Fibroblast of upper back skin (primary cell): ENCODE data around the gene SYNPO2.
"Not testable (repeated sequence)": the region's sequence is repeated elsewhere in the genome, so short reads cannot be mapped to it uniquely, and the experiment has no call there.

Experiments
- DNase-seq: peaks from one replicate; pipeline ENCODE4 v3.0.0-alpha.2; 2013

Gene SYNPO2

DNA sequence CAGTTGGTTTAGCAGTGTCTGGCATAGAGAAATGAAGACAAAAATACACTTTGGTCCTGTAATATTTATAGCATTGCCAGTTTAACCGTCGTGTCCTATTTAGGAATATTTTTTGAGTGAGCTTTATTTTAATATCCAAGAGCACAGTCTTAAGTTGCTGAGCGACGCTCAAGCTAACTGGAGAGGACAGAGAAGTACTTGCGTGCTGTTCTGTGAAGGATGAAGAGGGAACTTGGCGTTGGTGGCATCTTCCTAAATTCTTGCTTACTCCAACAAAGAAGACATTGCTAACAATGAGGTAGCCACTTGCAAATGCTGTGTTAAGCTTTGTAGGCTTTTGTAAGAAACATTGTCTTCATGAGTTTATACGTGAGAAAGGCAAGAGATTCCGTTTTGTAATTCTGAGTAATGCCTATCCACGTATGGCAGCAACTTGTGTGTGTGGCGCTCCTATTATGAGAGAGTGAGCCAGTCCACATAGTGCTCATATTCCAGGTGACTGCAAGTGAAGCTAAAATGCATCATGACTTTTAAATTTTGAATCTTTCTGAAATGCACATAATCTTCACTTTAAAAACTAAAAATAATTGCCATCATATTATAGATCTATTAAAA lies 50.6 kb downstream of the SYNPO2 start:
- no peak for DNase-seq

DNA sequence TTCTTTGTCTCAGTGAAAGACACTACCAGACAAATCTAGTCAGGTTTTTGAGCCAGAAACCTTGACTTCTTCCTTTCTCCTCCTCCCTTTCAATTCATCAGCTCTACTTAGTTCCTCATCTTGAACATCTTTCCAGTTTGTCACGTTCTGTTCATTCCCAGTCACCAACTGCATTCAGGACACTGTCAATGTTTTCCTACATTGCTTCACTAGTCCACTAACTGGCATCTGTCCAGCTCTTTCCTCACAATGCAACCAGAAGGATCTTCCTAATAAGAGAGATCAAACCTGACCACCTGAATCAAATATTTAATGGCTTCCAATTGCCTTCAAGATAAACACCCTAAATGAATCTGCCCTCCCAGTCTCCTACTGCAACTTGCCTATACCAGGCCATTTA lies 52.5 kb downstream of the SYNPO2 start:
- DNase-seq, result peak; percentile 27

DNA sequence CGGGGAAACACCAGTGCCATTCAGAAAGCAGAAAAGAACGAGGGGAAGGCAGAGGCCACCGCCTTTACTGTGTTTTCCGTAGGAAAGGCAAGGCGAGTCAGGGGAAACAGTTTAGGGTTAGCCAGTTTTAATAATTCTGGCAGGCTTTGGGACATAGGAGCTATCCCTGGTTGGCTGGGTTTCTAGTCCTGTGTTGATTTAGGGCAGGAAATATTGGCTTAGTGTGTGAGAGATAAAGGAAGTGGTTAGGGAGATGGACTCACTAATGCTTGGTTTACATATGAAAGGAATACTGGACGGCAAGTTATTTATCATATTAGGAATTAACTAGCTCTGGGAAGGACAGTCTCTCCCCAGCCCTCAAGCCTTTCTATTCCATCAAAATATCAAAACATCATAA lies 53.1 kb downstream of the SYNPO2 start:
- DNase-seq, result peak; percentile 51

DNA sequence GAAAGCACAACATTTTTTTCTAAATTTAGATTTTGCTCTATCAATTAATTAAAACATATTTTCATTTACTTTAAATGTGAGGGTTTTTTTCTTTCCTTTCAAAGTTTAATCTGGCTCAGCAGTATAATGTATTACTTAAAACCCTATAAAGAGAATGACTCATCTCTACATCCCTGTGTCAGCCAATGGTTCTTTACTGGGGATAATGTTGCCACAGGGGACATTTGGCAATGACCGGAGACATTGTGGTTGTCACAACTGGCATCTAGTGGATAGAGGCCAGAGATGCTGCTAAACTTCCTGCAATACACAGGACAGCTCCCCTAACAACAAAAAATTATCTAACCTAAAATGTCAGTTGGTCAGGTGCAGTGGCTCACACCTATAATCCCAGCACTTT lies 53.8 kb downstream of the SYNPO2 start:
- peak; percentile 24 for DNase-seq

DNA sequence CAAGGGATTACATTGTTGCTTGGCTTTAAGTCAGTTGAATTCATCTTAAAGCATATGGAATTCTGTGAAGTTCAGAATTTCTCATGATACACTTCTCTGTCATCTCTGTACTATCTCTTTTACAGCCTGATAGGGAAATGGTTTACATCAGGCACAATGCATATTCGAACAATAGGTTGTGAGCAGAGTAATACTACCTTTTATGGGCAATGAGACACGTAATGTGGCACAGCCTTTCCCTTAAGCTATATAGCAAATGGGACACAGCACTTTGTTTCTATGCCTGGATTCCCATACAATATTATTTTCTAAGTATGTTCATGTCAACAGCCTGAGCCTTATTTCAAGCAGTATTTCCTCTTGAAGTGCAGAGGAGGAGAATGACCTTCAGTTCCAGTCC lies 58.4 kb downstream of the SYNPO2 start:
- DNase-seq, result no peak

DNA sequence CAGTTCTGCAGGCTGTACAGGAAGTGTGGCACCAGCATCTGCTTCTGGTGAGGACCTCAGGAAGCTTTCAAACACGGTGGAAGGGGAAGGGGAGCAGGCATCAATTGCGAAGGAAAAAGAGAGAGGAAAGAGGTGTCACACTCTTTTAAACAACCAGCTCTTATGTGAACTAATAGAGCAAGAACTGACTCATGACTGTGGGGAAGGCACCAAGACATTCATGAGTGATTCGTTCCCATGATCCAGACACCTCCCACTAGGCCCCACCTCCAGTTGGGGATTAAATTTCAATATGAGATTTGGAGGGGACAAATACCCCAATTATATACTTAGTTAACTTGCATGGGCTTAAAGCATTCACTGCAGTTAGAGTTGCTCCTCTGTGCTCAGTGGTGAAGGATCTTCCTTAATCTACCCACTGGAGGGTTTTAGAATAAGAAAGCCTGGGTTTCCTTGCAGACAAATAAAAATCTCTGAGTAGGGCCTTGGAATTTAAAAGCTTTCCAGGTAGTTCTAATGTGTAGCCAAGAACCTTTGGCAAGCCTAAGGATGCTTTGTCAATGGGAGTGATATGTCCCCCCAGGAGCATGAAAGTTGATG lies 60.0 kb downstream of the SYNPO2 start:
- peak; percentile 37 for DNase-seq

DNA sequence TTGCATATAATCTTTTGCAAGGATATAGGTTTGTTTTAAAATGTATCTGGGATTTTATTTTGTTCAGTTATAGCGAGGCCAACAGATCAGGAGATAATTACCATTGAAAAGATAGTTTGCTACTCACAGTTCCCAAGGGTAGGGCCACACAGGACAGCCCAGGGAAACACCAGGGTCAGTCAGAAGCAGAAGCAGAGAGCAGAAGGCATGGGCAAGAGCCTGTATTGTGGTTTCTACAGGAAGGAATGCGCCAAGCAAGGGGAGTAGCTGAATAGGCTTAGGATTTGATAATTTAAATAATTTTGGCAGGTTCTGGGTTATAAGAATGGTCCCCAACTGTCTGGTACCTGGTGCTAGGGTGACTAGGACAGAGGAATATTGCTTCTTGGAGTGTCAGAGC lies 61.6 kb downstream of the SYNPO2 start:
- no peak for DNase-seq

DNA sequence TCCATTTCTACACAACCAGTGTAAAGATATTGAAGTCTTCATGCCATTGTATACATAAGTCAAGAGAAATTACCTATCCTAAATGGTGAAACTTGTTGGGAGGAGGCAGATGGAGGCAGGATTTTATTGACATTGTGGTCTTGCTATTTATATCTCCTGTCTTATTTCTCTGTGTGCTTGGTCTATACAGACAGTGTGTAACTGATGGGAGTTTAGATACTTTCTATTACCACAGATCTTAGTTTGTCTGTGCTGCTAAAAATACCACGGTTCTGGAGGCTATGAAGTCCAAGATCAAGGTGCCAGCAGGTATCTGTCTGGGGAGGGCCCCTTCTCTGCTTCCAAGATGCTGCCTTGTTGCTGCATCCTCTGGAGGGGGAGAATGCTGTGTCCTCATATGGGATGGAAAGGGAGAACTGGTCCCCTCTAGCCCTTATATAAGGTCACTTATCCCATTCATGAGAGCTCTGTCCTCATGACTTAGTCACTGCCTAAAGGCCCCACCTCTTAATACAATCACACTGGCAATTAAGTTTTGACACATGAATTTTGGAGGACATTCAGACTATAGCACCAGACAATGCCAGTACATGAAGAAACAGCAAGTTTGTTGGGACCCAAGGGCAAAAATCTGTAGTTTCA lies 62.4 kb downstream of the SYNPO2 start:
- DNase-seq, result no peak

DNA sequence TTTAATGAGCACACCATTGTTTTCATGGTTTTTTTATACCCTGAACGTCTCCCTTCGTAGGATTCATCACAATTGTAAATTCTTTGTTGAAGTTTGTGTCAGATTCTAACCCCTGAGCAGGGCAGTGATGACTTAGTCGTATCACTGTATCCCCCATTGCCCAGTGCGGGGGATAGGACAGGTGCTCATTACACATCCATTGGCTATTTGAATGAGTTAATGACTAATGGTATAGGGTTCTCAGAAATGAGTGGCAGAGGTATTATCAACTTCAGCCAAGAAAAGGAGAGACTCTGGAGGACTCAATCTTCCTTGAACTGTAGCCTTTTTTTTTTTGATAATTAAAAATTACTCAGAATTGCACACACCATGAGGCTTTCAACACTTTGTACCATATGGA lies 64.6 kb downstream of the SYNPO2 start:
- DNase-seq, result peak; percentile 69

DNA sequence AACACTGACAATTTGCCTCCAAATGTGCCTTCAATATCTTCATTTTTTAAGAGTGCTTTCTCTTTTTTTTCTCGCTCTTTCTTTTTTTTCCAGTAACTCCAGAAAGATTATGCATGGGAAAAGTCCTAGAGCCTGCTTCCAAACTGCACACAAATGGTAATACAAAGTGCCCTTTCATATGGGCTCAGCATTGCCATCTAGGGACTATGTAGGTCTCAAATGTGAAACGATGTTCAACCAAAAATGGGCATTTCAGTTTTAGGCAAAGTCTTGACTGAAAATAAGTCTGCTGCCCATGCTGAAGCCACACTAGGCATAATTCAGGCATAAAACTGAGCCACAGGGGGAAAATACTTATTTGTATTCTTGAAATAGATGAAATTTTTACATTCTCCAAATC lies 65.6 kb downstream of the SYNPO2 start:
- peak; percentile 34 for DNase-seq

DNA sequence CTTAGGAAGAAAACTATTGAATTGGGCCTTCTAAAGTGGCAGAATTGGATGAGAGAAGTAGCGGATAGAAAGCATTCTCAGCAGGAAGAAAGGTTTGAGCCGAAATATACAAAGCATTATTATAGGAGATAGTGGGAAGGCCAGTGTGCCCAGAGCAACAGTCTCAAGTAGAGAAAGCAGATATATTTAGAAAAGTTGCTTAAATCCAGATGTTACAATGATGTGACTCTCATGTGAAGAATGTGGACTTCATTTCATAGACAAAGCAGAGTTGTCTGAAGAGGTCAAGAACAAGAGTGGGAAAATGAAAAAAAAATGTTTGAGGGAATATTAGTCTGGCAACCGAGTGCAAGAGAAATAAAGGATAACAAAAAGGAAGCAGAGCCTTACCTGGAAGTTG lies 66.9 kb downstream of the SYNPO2 start:
- DNase-seq, result peak; percentile 85

DNA sequence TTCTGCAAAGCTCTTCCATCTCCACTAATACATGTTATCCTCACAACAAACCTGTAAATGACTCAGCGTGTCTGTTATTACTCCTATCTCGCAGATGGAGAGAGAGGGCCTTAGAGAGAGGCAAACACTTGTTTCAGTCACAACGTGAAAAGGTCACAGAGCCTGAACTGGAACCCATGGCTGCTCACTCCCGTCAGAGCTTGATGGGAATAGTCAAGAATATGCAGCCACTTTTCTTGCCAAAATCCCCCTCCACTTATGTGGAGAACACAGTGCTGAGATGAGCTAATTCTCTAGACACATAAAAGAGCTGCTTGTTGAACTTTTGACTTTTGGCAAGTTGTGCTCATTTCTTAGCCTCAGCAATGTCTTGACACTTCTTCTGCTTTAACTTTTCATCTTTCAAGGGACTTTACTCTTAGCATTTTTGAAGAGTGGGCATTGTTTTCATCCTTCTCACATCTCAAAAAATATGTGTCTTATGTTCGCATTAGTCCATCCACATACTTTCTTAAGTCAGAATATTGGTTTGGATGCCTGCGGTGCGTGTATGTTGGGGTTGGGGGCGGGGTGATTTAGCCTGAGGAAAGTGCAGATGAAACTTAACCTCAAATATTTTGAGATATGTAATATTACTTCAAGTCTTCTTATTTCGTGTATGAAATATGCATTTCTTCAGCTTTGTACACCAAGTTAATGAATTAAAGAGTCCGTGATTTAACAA lies 69.2 kb downstream of the SYNPO2 start:
- peak; percentile 68 for DNase-seq

DNA sequence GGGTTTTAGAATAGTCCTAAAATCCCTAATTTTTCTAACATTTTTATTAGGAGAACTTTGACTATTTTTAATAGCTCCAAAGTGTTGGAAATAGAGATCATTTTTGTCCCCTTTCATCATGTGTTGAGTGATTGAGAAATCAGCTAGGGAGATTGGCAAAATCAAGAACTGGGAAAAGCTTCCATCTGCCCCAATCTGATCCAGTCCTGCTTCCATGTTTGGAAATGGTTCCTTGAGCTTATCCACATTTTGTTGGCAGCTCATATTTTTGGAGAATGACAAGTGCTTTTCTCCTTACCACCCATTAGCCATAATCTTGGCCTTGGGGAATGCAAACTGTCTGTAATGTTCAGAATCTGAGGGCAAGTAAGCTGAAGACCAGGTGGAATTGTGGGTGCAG lies 73.9 kb downstream of the SYNPO2 start:
- peak; percentile 46 for DNase-seq

DNA sequence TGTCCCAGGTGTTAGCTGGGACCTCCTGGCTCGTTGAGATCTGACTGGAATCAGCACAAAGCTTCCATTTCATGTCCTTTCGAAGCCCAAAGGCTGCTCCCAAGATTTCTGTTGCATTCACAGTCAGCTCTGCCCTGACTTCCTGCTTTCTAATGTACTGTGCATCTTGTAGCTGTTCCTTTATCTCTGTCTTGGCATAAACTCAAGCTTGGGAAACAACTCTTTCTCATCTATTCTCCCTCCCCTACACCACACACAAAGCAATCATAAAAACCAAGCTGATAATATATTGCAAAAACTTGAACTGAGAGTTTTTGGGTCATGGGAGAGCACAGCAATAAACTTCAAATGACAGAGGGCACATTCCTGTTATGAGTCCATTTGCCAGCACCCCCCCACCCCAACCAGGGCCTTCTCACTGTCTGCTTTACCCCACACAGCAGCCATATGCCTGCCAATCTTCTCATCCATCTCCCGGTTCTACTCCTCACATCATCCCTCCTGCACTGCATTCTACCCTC lies 76.3 kb downstream of the SYNPO2 start:
- DNase-seq, result peak; percentile 84

DNA sequence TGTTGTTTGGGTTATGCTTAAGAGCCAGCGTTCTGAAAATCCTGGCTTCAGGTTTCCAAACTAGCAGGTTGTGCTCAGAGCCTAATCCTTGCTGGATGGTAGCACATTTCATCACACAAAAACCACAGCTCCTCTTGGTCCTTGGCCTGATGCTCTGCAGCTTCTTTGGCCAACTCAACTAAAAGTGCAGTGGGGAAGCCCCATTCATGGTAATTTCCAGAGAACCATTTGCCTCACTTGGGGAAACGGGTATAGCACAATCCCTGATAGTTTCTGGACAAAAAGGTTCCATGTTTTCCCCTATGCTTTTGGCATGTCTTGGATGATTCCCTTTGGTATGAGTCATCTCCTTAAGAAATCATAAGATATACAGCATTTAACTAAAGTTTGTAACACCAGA lies 78.7 kb downstream of the SYNPO2 start:
- DNase-seq, result peak; percentile 73

DNA sequence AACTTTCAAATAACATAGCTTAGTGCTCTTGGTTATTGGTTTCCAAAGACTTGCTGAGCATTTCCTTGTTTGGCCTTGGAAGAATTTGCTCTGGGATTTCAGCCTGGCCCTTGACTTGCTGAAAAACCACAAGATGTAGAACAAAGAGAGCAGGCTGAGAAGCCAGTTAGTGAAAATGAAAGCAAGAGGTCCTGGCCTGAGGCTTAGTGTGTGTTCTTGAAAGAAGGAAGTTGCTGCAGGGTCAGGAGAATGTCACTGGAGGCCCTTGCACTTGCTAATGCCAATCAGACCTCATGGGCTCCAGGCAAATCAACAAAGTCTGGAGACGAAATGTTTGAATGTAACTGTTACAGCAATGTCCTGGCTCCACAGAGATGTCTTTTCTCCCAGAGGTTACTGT lies 79.4 kb downstream of the SYNPO2 start:
- DNase-seq, result peak; percentile 95

DNA sequence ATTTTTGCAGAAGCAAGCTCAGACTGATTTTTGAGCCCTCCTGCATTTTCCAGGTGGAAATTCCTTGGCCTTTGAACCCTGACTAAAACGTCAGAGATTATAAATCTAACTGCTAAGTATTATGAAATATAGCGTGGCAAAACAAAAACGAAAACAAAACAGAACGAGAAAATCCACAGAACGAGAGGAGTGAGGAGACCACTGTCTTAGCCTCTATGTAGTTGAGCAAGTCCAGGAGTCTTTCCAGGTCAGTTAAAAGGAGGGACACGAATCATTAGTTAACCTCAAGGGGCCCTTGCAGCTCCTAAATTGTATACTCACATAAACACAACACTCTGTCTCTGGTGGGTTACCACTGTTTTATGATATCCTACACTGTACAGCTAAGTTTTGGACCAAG lies 80.2 kb downstream of the SYNPO2 start:
- DNase-seq, result no peak

DNA sequence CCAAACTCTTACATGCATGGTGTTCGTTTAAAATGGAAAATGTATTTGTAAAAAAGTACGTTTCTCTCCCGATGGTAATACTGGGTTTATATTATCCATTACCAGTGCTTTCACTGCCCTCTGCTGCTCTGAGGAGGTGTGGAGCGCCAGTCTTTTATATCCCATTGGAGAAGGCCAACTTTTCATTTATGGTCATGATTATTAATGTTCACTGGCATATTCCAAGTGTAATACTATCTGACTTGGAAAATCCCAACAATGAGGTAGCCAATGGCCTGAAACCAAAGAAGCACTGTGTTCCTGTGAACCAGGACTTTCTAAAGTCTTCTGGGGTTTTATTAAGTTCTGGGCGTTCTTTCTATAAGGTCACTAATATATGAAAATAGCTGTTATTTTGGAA lies 80.7 kb downstream of the SYNPO2 start:
- DNase-seq, result peak; percentile 78

DNA sequence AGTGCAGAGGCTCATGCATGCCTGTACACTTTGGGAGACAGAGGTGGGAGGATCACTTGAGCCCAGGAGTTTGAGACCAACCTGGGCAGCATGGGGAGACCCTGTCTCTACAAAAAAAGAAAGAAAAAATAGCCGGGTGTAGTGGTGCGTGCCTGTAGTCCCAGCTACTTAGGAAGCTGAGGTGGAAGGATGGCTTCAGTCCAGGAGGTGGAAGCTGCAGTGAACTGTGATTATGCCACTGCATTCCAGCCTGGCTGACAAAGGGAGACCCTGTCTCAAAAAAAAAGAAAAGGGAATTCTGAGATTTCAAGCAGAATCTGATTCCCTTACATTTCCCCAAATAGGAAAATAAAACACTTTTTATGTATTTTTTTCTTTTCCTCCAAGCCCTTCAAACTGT lies 83.5 kb downstream of the SYNPO2 start:
- no peak for DNase-seq

DNA sequence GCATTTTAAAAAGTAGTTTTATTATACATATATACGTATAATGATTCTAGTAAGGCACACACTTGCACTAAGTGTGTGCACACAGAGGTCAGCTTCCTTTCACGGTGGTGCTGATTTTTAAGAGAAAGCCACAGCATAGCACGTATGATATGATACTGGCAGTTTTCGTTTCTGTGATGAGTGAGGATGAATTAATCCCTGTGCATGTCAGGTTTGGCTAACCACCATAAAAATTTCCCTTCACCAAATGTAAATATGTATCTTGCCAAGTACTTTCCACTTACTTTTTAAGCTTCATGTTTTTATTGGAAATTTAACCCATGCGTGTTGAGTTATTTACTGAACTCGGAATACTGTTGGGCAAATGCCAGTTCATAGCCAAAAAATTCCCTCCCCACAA lies 84.6 kb downstream of the SYNPO2 start:
- peak; percentile 58 for DNase-seq

DNA sequence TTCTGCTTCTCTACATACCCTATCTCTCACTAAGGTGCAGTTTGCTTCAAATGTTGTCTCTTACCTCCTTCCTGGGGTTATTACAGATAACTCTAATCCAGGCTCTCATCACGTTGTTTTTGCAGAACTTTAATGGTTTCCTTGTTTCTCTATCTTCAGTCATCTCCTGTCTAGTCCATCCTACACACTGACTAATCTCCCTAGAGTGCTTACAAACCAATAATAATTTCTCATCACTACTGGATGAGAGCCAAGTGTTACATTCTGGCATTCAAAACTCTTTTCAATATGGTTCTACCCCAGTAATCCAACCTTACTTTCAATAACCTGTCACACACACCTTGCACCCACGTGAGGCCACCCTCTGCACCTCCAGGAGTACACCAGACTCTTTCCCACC lies 86.1 kb downstream of the SYNPO2 start:
- DNase-seq, result peak; percentile 66

DNA sequence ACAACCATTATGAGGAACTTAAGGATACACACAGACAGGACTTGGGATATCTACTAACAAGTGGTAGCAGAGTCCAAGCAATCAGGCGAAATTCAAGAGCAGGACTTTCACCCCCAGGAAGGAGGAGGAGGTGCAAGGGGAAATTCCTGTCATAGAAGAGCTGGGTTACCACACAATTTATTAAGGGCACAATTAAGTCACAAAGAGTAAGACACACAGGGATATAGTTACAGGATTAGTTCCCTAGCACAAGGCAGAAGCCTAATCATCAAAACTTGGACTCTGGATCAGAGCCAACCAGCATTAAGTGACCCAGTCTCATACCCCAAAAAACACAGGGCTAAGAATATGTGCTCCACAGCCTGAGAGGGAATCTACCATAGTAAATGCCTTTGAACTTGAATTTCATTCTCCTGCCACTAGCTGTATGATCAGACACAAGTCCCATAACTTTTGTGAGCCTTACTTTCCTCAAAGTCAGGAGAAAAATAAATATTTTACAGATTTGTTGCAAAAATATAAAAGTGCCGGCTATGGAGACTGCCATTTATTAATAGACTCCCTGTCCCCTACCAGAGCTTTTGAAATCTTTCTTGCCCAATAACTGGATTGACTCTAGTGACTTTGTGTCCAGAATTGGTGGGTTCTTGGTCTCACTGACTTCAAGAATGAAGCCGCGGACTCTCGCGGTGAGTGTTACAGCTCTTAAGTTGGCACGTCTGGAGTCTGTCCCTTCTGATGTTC lies 87.0 kb downstream of the SYNPO2 start:
- no peak for DNase-seq

DNA sequence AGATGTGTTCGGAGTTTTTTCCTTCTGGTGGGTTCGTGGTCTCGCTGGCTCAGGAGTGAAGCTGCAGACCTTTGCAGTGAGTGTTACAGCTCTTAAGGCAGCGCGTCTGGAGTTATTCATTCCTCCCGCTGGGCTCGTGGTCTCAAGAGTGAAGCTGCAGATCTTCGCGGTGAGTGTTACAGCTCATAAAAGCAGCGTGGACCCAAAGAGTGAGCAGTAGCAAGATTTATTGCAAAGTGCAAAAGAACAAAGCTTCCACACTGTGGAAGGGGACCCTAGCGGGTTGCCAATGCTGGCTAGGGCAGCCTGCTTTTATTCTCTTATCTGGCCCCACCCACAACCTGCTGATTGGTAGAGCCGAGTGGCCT lies 87.5 kb downstream of the SYNPO2 start:
- not testable (repeated sequence) for DNase-seq
